HepG2 (cell line): Measurements from ENCODE around the gene CHCHD6. TPM values are rescaled to one million over a fixed set of nuclear protein-coding genes. Genes with fewer than 3 reads are reported as not detected.

Experiments
- ATAC-seq: fragments of 200-7000 bp; cut with Tn5 transposase; 3 replicates; pipeline ENCODE4 v1.9.1; 2020; ENCODE audit warnings: mild to moderate bottlenecking, moderate library complexity
- BruUV-seq: library from RNA; stranded (reverse); fragments of 400-500 nt; replicated peaks from 2 replicates; lab custom pipeline; 2021; lab: Mats Ljungman, UMichigan
- CTCF ChIA-PET: fragments of 300-600 bp; formaldehyde crosslinking; extraction: SDS; loops from one replicate; lab custom pipeline; 2021; ENCODE audit warnings: low total read pairs, inconsistent platforms, low intra/inter-chr PET ratio; lab: Yijun Ruan, JAX
- POLR2A ChIA-PET: fragments of 350-600 bp; sonication (Branson Sonifier 250); formaldehyde crosslinking; loops from one replicate; lab custom pipeline; 2020; ENCODE audit warnings: antibody characterized with exemption, inconsistent platforms; lab: Yijun Ruan, JAX
- DNase-seq: peaks from one replicate; pipeline ENCODE4 v3.0.0-alpha.2; 2015; ENCODE audit warnings: low spot score
- FAIRE-seq: peaks from 3 replicates; lab custom pipeline; 2011; peaks lifted over from hg19 to GRCh38; lab: Jason Lieb, UNC
- H2AFZ ChIP-seq: one replicate; pipeline ENCODE4 v1.6.1; 2011; ENCODE audit warnings: low read length, inconsistent platforms
- H3K27ac ChIP-seq: fragments of 300-600 bp; 3 replicates; pipeline ENCODE4 v1.8.0; 2011; ENCODE audit warnings: mixed run types, mild to moderate bottlenecking, mixed read lengths, low read length, inconsistent platforms; ENCODE audit not compliant: insufficient read depth; ENCODE audit errors: extremely low read length
- H3K27me3 ChIP-seq, 2 experiments: fragments of 200-600 bp in 1 of 2; 2 replicates in 1 of 2; 3 replicates in 1 of 2; pipeline versions ENCODE4 v1.6.0 to v1.8.0; 2011; ENCODE audit warnings: low read length in 2 of 2, mild to moderate bottlenecking in 2 of 2, moderate library complexity in 2 of 2, inconsistent platforms in 1 of 2; ENCODE audit not compliant: insufficient read depth in 2 of 2, control insufficient read depth in 1 of 2
- H3K36me3 ChIP-seq, 2 experiments: fragments of 200-600 bp in 1 of 2; replicated peaks in 1 of 2; 2 replicates in 1 of 2; 3 replicates in 1 of 2; pipeline versions ENCODE4 v1.5.1 to v1.8.0; 2011; ENCODE audit warnings: low read length in 2 of 2, inconsistent platforms in 1 of 2; ENCODE audit not compliant: insufficient read depth in 2 of 2, control insufficient read depth in 1 of 2
- H3K4me1 ChIP-seq: 2 replicates; pipeline ENCODE4 v1.5.1; 2012; ENCODE audit warnings: low read length, inconsistent platforms; ENCODE audit not compliant: insufficient read depth
- H3K4me2 ChIP-seq: 2 replicates; pipeline ENCODE4 v1.6.0; 2011; ENCODE audit warnings: low read depth, low read length, inconsistent platforms
- H3K4me3 ChIP-seq, 3 experiments: fragments of 200-600 bp in 1 of 3; sonication (generic), shearing (Covaris generic) in 1 of 3; replicated peaks in 1 of 3; 2 replicates each; pipeline ENCODE4 v1.5.1; 2011 to 2016; ENCODE audit warnings: low read length in 3 of 3, inconsistent platforms in 2 of 3, low read depth in 2 of 3, mild to moderate bottlenecking in 2 of 3, control low read depth in 1 of 3, mixed read lengths in 1 of 3; ENCODE audit not compliant: insufficient read depth in 1 of 3
- H3K79me2 ChIP-seq: one replicate; pipeline ENCODE4 v1.6.1; 2011; ENCODE audit warnings: low read length, inconsistent platforms; ENCODE audit not compliant: insufficient read depth
- H3K9ac ChIP-seq: 2 replicates; pipeline ENCODE4 v1.6.0; 2011; ENCODE audit warnings: mild to moderate bottlenecking, low read depth, low read length, inconsistent platforms; ENCODE audit not compliant: insufficient read depth
- H3K9me3 ChIP-seq: 2 replicates; pipeline ENCODE4 v1.5.1; 2012; ENCODE audit warnings: mild to moderate bottlenecking, low read length
- H4K20me1 ChIP-seq: 2 replicates; pipeline ENCODE4 v1.6.0; 2011; ENCODE audit warnings: inconsistent platforms, mild to moderate bottlenecking, low read length, moderate library complexity; ENCODE audit not compliant: insufficient read depth
- ATF1 ChIP-seq: IDR thresholded peaks from 2 replicates; pipeline ENCODE4 v1.6.1; 2016; ENCODE audit warnings: mild to moderate bottlenecking, control low read depth
- DPF2 ChIP-seq: sonication (generic); formaldehyde crosslinking; IDR thresholded peaks from 2 replicates; pipeline ENCODE4 v1.4.0; 2020; ENCODE audit warnings: mild to moderate bottlenecking, low read depth, missing genetic modification reagents, borderline replicate concordance
- HIVEP1 ChIP-seq: sonication (generic); formaldehyde crosslinking; IDR thresholded peaks from 2 replicates; pipeline ENCODE4 v1.4.0; 2020; ENCODE audit warnings: mild to moderate bottlenecking, missing genetic modification reagents
- PHF8 ChIP-seq: sonication (generic); formaldehyde crosslinking; IDR thresholded peaks from 2 replicates; pipeline ENCODE4 v1.5.0; 2020; ENCODE audit warnings: missing genetic modification reagents
- ZIK1 ChIP-seq: sonication (generic); formaldehyde crosslinking; IDR thresholded peaks from 2 replicates; pipeline ENCODE4 v1.5.0; 2020; ENCODE audit warnings: mild to moderate bottlenecking, low read depth, missing genetic modification reagents, borderline replicate concordance
- ZNF20 ChIP-seq: sonication (generic); formaldehyde crosslinking; IDR thresholded peaks from 2 replicates; pipeline ENCODE4 v1.4.0; 2020; ENCODE audit warnings: mild to moderate bottlenecking, moderate library complexity, missing genetic modification reagents
- WGBS: methylation state at CpG from one replicate; pipeline ENCODE4 v1.1.6; 2017; ENCODE audit warnings: low lambda C conversion rate; 5-methylcytosine and 5-hydroxymethylcytosine counted together
- in situ Hi-C: cut with HindIII; loops from 2 replicates; pipeline ENCODE4 v1.10.0; 2017; ENCODE audit warnings: low pct_unique_long_range_greater_than_20kb; ENCODE audit not compliant: extremely low pct_ligation_motif_present
- intact Hi-C: fragments of 100-400 bp; cut with micrococcal nuclease; formaldehyde crosslinking; loops from one replicate; pipeline ENCODE4 v1.10.0; 2022; ENCODE audit not compliant: unreplicated experiment
- polyA plus RNA-seq, 8 experiments: library from polyadenylated mRNA; depleted of rRNA in 3 of 8; stranded (reverse) in 7 of 8; unstranded in 1 of 8; fragments of >200 nt; fragmentation: Illumina TruSeq in 4 of 8; extraction: Trizol in 4 of 8; gene quantifications; 2 replicates each; pipeline versions ENCODE4 v1.2.1 to v1.2.3, GENCODE V29; 2011 to 2016; ENCODE audit warnings: low read depth in 4 of 8, missing spikeins in 1 of 8, mixed read lengths in 1 of 8; ENCODE audit not compliant: insufficient read depth in 1 of 8
- total RNA-seq, 5 experiments: library from RNA; depleted of rRNA; stranded (reverse); fragments of >200 nt; fragmentation: Illumina TruSeq; extraction: Trizol; gene quantifications; 2 replicates each; pipeline ENCODE4 v1.2.3, GENCODE V29; 2016; ENCODE audit warnings: low read depth in 1 of 5
- TF ChIP-seq, protein P1 (sequence below): sonication (generic); formaldehyde crosslinking; IDR thresholded peaks from 2 replicates; pipeline ENCODE4 v1.4.0; 2020; ENCODE audit warnings: missing genetic modification reagents
- TF ChIP-seq, protein P2 (sequence below): sonication (generic); formaldehyde crosslinking; IDR thresholded peaks from 2 replicates; pipeline ENCODE4 v1.4.0; 2020; ENCODE audit warnings: missing genetic modification reagents

Gene CHCHD6
- total and polyA plus RNA-seq, 2 of the 13 experiments (the other 11 are each of a cell fraction or from before 2014, with no cell fraction given): 20.3 to 20.8 TPM

DNA sequence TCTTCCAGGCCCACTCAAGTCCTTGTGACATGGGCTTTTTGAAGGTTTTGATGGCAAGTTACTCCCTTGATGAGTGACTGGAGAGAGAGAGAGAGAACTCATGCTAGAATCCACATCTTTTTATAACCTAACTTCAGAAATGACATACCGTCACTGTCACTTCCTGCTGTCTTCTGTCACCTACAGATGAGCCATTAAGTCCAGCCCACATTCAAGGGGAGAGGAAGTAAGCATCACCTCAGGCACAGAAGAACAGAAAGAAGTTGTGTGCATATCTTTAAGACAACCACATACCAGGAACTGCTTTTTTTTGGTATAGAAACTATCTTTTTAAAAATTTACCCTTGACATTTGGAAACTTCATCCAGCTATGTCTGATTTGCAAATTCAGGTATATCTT is 32.5 kb upstream of the CHCHD6 start (continued):
- TF ChIP-seq HIVEP1 (CRISPR knock-in tag) (no peak), PHF8 (CRISPR knock-in tag) (no peak), ZNF20 (no peak), ATF1 (CRISPR knock-in tag) (no peak), DPF2 (CRISPR knock-in tag) (no peak)
- TF ChIP-seq, protein P1, sequence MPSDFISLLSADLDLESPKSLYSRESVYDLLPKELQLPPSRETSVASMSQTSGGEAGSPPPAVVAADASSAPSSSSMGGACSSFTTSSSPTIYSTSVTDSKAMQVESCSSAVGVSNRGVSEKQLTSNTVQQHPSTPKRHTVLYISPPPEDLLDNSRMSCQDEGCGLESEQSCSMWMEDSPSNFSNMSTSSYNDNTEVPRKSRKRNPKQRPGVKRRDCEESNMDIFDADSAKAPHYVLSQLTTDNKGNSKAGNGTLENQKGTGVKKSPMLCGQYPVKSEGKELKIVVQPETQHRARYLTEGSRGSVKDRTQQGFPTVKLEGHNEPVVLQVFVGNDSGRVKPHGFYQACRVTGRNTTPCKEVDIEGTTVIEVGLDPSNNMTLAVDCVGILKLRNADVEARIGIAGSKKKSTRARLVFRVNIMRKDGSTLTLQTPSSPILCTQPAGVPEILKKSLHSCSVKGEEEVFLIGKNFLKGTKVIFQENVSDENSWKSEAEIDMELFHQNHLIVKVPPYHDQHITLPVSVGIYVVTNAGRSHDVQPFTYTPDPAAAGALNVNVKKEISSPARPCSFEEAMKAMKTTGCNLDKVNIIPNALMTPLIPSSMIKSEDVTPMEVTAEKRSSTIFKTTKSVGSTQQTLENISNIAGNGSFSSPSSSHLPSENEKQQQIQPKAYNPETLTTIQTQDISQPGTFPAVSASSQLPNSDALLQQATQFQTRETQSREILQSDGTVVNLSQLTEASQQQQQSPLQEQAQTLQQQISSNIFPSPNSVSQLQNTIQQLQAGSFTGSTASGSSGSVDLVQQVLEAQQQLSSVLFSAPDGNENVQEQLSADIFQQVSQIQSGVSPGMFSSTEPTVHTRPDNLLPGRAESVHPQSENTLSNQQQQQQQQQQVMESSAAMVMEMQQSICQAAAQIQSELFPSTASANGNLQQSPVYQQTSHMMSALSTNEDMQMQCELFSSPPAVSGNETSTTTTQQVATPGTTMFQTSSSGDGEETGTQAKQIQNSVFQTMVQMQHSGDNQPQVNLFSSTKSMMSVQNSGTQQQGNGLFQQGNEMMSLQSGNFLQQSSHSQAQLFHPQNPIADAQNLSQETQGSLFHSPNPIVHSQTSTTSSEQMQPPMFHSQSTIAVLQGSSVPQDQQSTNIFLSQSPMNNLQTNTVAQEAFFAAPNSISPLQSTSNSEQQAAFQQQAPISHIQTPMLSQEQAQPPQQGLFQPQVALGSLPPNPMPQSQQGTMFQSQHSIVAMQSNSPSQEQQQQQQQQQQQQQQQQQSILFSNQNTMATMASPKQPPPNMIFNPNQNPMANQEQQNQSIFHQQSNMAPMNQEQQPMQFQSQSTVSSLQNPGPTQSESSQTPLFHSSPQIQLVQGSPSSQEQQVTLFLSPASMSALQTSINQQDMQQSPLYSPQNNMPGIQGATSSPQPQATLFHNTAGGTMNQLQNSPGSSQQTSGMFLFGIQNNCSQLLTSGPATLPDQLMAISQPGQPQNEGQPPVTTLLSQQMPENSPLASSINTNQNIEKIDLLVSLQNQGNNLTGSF (CRISPR knock-in tag): no peak

DNA sequence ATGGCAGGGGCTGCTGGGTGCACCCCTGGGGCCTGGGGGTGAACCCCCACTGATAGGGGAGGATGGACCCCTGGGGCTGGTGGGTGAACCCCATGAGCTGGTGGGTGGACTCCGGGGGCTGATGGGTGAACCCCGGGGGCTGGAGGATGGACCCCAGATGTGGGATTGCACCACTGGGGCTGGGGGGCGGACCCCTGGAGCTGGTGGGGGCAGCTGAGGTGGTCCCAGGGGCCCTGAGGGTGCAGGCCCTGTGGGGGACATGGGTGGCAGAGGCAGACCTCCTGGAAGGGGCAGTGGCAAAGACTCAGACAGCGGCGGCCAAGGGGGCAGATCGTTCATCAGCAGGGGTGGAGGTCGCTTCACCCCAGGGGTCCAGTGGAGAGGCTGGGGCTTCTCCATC is 31.7 kb upstream of the CHCHD6 start:
- Histone ChIP-seq H2AFZ (no peak overlapping the region), H3K27me3 (peaks cover 1 to 26% of the 10 kb centered on the region in 2 experiments; a peak in 3 of 5 replicates), H3K4me1 (no peaks in the 10 kb centered on the region), H3K27ac (no peak overlapping the region), H3K9me3 (no peaks in the 10 kb centered on the region), H3K4me3 (no peak overlapping the region), H3K9ac (no peak overlapping the region), H3K79me2 (no peaks in the 10 kb centered on the region), H4K20me1 (no peaks in the 10 kb centered on the region), H3K4me2 (no peak overlapping the region), H3K36me3 (no peaks in the 10 kb centered on the region)
- 31% methylated on average over 3 of the region's 7 CpGs for WGBS
- CTCF ChIA-PET: no interaction called here
- DNase-seq (no peak), FAIRE-seq (no peak), ATAC-seq (no peak)
- POLR2A ChIA-PET: no interaction called here
- no peak for TF ChIP-seq ZIK1 (CRISPR knock-in tag)
- TF ChIP-seq, protein P2, sequence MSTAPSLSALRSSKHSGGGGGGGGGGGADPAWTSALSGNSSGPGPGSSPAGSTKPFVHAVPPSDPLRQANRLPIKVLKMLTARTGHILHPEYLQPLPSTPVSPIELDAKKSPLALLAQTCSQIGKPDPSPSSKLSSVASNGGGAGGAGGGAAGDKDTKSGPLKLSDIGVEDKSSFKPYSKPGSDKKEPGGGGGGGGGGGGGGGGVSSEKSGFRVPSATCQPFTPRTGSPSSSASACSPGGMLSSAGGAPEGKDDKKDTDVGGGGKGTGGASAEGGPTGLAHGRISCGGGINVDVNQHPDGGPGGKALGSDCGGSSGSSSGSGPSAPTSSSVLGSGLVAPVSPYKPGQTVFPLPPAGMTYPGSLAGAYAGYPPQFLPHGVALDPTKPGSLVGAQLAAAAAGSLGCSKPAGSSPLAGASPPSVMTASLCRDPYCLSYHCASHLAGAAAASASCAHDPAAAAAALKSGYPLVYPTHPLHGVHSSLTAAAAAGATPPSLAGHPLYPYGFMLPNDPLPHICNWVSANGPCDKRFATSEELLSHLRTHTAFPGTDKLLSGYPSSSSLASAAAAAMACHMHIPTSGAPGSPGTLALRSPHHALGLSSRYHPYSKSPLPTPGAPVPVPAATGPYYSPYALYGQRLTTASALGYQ (CRISPR knock-in tag): no peak
- BruUV-seq: no TSS peak
- in situ Hi-C loops (loop anchor here (10.0 kb wide), 1 partner anchor 302 kb away; no protein-coding TSS in a partner anchor), intact Hi-C loops (loop anchor here (10.0 kb wide), 1 partner anchor 312 kb away; the partner anchor contains the start of gene PLXNA1)
